Measurements from ENCODE around the gene TENM4.

DNA sequence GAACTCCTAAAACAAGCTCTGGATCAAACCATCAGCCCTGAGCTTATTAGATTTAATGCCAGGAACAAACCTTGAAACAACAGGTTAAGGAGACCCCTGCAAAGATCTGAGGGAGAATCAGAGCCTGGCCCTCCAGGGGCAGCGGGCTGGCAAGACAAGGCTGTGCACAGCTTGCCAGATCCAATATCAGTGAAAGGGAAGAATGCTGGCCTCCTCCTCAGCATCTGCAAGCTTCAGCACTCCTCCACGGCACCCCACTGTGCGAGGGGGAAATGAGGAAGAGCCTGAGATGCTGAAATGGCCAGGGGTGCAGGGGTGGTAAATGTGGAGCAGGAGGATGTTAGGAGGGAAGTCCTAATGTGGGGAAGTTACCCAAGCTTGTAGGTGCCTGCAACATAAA lies 167.0 kb downstream of the TENM4 start:
- TF ChIP-seq, protein P1, sequence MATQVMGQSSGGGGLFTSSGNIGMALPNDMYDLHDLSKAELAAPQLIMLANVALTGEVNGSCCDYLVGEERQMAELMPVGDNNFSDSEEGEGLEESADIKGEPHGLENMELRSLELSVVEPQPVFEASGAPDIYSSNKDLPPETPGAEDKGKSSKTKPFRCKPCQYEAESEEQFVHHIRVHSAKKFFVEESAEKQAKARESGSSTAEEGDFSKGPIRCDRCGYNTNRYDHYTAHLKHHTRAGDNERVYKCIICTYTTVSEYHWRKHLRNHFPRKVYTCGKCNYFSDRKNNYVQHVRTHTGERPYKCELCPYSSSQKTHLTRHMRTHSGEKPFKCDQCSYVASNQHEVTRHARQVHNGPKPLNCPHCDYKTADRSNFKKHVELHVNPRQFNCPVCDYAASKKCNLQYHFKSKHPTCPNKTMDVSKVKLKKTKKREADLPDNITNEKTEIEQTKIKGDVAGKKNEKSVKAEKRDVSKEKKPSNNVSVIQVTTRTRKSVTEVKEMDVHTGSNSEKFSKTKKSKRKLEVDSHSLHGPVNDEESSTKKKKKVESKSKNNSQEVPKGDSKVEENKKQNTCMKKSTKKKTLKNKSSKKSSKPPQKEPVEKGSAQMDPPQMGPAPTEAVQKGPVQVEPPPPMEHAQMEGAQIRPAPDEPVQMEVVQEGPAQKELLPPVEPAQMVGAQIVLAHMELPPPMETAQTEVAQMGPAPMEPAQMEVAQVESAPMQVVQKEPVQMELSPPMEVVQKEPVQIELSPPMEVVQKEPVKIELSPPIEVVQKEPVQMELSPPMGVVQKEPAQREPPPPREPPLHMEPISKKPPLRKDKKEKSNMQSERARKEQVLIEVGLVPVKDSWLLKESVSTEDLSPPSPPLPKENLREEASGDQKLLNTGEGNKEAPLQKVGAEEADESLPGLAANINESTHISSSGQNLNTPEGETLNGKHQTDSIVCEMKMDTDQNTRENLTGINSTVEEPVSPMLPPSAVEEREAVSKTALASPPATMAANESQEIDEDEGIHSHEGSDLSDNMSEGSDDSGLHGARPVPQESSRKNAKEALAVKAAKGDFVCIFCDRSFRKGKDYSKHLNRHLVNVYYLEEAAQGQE (IDR thresholded peaks at IDR 0.05; ENCODE audit: low read depth, low read length): no peak
- no peak for TF ChIP-seq NRF1 (IDR thresholded peaks at IDR 0.05; ENCODE audit: low read depth, low read length)
- TF ChIP-seq, protein P2, sequence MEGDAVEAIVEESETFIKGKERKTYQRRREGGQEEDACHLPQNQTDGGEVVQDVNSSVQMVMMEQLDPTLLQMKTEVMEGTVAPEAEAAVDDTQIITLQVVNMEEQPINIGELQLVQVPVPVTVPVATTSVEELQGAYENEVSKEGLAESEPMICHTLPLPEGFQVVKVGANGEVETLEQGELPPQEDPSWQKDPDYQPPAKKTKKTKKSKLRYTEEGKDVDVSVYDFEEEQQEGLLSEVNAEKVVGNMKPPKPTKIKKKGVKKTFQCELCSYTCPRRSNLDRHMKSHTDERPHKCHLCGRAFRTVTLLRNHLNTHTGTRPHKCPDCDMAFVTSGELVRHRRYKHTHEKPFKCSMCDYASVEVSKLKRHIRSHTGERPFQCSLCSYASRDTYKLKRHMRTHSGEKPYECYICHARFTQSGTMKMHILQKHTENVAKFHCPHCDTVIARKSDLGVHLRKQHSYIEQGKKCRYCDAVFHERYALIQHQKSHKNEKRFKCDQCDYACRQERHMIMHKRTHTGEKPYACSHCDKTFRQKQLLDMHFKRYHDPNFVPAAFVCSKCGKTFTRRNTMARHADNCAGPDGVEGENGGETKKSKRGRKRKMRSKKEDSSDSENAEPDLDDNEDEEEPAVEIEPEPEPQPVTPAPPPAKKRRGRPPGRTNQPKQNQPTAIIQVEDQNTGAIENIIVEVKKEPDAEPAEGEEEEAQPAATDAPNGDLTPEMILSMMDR (IDR thresholded peaks at IDR 0.05): no peak

Measured in SK-N-SH (cell line).